GM18519 (cell line): ENCODE results near the gene AJM1.
"Not testable (repeated sequence)": the region's sequence is repeated elsewhere in the genome, so short reads cannot be mapped to it uniquely, and the experiment has no call there.

Experiments used
- ATAC-seq: cut with Tn5 transposase; IDR thresholded peaks from one replicate; pipeline ENCODE4 v1.9.1; 2021; ENCODE audit warnings: mild to moderate bottlenecking, moderate library complexity; ENCODE audit not compliant: unreplicated experiment, low FRiP score

AJM1 gene

GRCh38 chr9:136829981-136830885, 12.0 kb upstream of the AJM1 start:
- ATAC-seq = no peak

GRCh38 chr9:136831002-136831719, 11.1 kb upstream of the AJM1 start:
- no peak for ATAC-seq

- ATAC-seq = no peak
These were observed 10.6 kb upstream of the AJM1 start for GRCh38 chr9:136831720-136832104.

GRCh38 chr9:136832581-136832980, 9.7 kb upstream of the AJM1 start:
- no peak for ATAC-seq

- not testable (repeated sequence) for ATAC-seq
These were observed 8.8 kb upstream of the AJM1 start for GRCh38 chr9:136833381-136834048.

GRCh38 chr9:136835162-136835931, 6.9 kb upstream of the AJM1 start:
- ATAC-seq = no peak

GRCh38 chr9:136835932-136836904, 6.1 kb upstream of the AJM1 start:
- ATAC-seq = no peak

GRCh38 chr9:136837146-136837855, 5.0 kb upstream of the AJM1 start:
- ATAC-seq = no peak

GRCh38 chr9:136837856-136838277, 4.4 kb upstream of the AJM1 start:
- ATAC-seq = not testable (repeated sequence)

GRCh38 chr9:136838314-136839228, 3.7 kb upstream of the AJM1 start:
- no peak for ATAC-seq

GRCh38 chr9:136839229-136840139, 2.8 kb upstream of the AJM1 start:
- no peak for ATAC-seq

- ATAC-seq = no peak
These were observed 2.0 kb upstream of the AJM1 start for GRCh38 chr9:136840140-136840876.

GRCh38 chr9:136840877-136841645, 1.2 kb upstream of the AJM1 start:
- no peak for ATAC-seq

- ATAC-seq = not testable (repeated sequence)
These were observed 465 bp upstream of the AJM1 start for GRCh38 chr9:136841646-136842379.
